Measurements from ENCODE around the gene SIGLEC6. TPM values are rescaled to one million over a fixed set of nuclear protein-coding genes. Genes with fewer than 3 reads are reported as not detected.

The SIGLEC6 gene
- total RNA-seq, 1 experiment from 2014 or later = 0.37 TPM

GRCh38 chr19:51572908-51573307 lies 41.4 kb upstream of the SIGLEC6 start (continued):
- no peak for TF ChIP-seq ZNF396 (CRISPR knock-in tag; IDR thresholded peaks at IDR 0.05; ENCODE audit: borderline replicate concordance)
- TF ChIP-seq FOXK1 (CRISPR knock-in tag; IDR thresholded peaks at IDR 0.05) = no peak
- TF ChIP-seq ZNF425 (CRISPR knock-in tag; conservative IDR thresholded peaks at IDR 0.05) = no peak
- no peak for TF ChIP-seq E2F5 (CRISPR knock-in tag; IDR thresholded peaks at IDR 0.05)
- no peak for TF ChIP-seq ZNF671 (CRISPR knock-in tag; IDR thresholded peaks at IDR 0.05)
- TF ChIP-seq GTF2I (CRISPR knock-in tag; conservative IDR thresholded peaks at IDR 0.05) = no peak
- TF ChIP-seq RELA (CRISPR knock-in tag; IDR thresholded peaks at IDR 0.05; ENCODE audit: borderline replicate concordance) = no peak
- no peak for TF ChIP-seq MAX (CRISPR knock-in tag; IDR thresholded peaks at IDR 0.05)
- TF ChIP-seq ZNF138 (CRISPR knock-in tag; conservative IDR thresholded peaks at IDR 0.05) = no peak
- no peak for TF ChIP-seq ZNF512 (CRISPR knock-in tag; IDR thresholded peaks at IDR 0.05; ENCODE audit: borderline replicate concordance)

- peak overlapping the region; percentile 91 for H3K4me3 Mint-ChIP-seq
- peaks cover 26% of the 10 kb centered on the region for H3K27me3 Mint-ChIP-seq (ENCODE audit: low read depth)
- no peak for ATAC-seq
- no peak for TF ChIP-seq TCF7 (CRISPR knock-in tag; IDR thresholded peaks at IDR 0.05; ENCODE audit: low read depth)
- no peak for TF ChIP-seq ZNF317 (CRISPR knock-in tag; IDR thresholded peaks at IDR 0.05; ENCODE audit: borderline replicate concordance, low read depth)
- no peak for TF ChIP-seq CREM (CRISPR knock-in tag; IDR thresholded peaks at IDR 0.05)
- TF ChIP-seq ZBTB43 (CRISPR knock-in tag; IDR thresholded peaks at IDR 0.05) = no peak
- peaks cover 11% of the 10 kb centered on the region for H3K36me3 Mint-ChIP-seq
- DNase-seq (ENCODE audit: low spot score) = no peak
- ChIA-PET POLR2A (no interaction called here), CTCF (no interaction called here)
- no peak overlapping the region for H3K27ac Mint-ChIP-seq
- H3K9me3 Mint-ChIP-seq = no peaks in the 10 kb centered on the region
- peaks cover 7% of the 10 kb centered on the region for H3K4me1 Mint-ChIP-seq
Measured at GRCh38 chr19:51572410-51572809, 40.9 kb upstream of the SIGLEC6 start.

- Mint-ChIP-seq H3K4me1 (peaks cover 7% of the 10 kb centered on the region), H3K27ac (peak overlapping the region; percentile 71; the same call in 1 of the 2 replicates), H3K27me3 (ENCODE audit: low read depth) (peaks cover 28% of the 10 kb centered on the region), H3K36me3 (peaks cover 4% of the 10 kb centered on the region), H3K9me3 (no peaks in the 10 kb centered on the region), H3K4me3 (peak overlapping the region; percentile 91)
- ChIA-PET CTCF (interaction anchor here (0.6 to 1.6 kb wide), 5 partner anchors 58 to 150 kb away, joined by 3 to 8 read pairs (median 4); no protein-coding TSS in a partner anchor), POLR2A (interaction anchor here (1.0 kb wide), 1 partner anchor 23 kb away, joined by 3 read pairs; no protein-coding TSS in a partner anchor)
- no peak for TF ChIP-seq ERG (CRISPR knock-in tag; IDR thresholded peaks at IDR 0.05)
- no peak for TF ChIP-seq USF2 (CRISPR knock-in tag; IDR thresholded peaks at IDR 0.05)
- TF ChIP-seq ESRRA (CRISPR knock-in tag; IDR thresholded peaks at IDR 0.05; ENCODE audit: borderline replicate concordance) = no peak
- no peak for TF ChIP-seq ZNF263 (CRISPR knock-in tag; IDR thresholded peaks at IDR 0.05; ENCODE audit: low read depth)
- no peak for TF ChIP-seq SMAD4 (CRISPR knock-in tag; IDR thresholded peaks at IDR 0.05)
- no peak for TF ChIP-seq NFATC4 (CRISPR knock-in tag; IDR thresholded peaks at IDR 0.05)
- ATAC-seq (no peak), DNase-seq (ENCODE audit: low spot score) (no peak)
Measured at GRCh38 chr19:51571599-51571998, 40.1 kb upstream of the SIGLEC6 start.

Data from WTC11 (cell line).